ENCODE measurements around the gene LYRM2.

LYRM2 gene

GRCh38 chr6:89670935-89671565, 32.5 kb upstream of the LYRM2 start:
- Mint-ChIP-seq H3K27me3 (ENCODE audit: low read depth) (no peaks in the 10 kb centered on the region), H3K4me3 (no peak overlapping the region), H3K36me3 (ENCODE audit: low read depth) (peaks cover 58% of the 10 kb centered on the region), H3K27ac (no peak overlapping the region), H3K4me1 (peaks cover 5% of the 10 kb centered on the region), H3K9me3 (no peaks in the 10 kb centered on the region)
- TF ChIP-seq, protein P1, sequence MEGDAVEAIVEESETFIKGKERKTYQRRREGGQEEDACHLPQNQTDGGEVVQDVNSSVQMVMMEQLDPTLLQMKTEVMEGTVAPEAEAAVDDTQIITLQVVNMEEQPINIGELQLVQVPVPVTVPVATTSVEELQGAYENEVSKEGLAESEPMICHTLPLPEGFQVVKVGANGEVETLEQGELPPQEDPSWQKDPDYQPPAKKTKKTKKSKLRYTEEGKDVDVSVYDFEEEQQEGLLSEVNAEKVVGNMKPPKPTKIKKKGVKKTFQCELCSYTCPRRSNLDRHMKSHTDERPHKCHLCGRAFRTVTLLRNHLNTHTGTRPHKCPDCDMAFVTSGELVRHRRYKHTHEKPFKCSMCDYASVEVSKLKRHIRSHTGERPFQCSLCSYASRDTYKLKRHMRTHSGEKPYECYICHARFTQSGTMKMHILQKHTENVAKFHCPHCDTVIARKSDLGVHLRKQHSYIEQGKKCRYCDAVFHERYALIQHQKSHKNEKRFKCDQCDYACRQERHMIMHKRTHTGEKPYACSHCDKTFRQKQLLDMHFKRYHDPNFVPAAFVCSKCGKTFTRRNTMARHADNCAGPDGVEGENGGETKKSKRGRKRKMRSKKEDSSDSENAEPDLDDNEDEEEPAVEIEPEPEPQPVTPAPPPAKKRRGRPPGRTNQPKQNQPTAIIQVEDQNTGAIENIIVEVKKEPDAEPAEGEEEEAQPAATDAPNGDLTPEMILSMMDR (IDR thresholded peaks at IDR 0.05; ENCODE audit: unreplicated experiment in 3 of 3) = no peak

GRCh38 chr6:89669002-89669401, 30.5 kb upstream of the LYRM2 start:
- H3K27me3 Mint-ChIP-seq (ENCODE audit: low read depth) = no peaks in the 10 kb centered on the region
- H3K36me3 Mint-ChIP-seq (ENCODE audit: low read depth) = peaks cover 52% of the 10 kb centered on the region
- H3K4me3 Mint-ChIP-seq = no peak overlapping the region
- H3K9me3 Mint-ChIP-seq = no peaks in the 10 kb centered on the region
- TF ChIP-seq, protein P1 (IDR thresholded peaks at IDR 0.05; ENCODE audit: unreplicated experiment in 3 of 3) = no peak
- peaks cover 5% of the 10 kb centered on the region for H3K4me1 Mint-ChIP-seq
- H3K27ac Mint-ChIP-seq = no peak overlapping the region

GRCh38 chr6:89667872-89668556, 29.5 kb upstream of the LYRM2 start:
- H3K4me3 Mint-ChIP-seq = no peak overlapping the region
- H3K27ac Mint-ChIP-seq = peak overlapping the region in 2 of 3 experiments; percentile 27 to 30
- H3K9me3 Mint-ChIP-seq = no peaks in the 10 kb centered on the region
- peaks cover 57% of the 10 kb centered on the region for H3K36me3 Mint-ChIP-seq (ENCODE audit: low read depth)
- no peaks in the 10 kb centered on the region for H3K27me3 Mint-ChIP-seq (ENCODE audit: low read depth)
- TF ChIP-seq, protein P1 (IDR thresholded peaks at IDR 0.05; ENCODE audit: unreplicated experiment in 3 of 3) = no peak
- peaks cover 5% of the 10 kb centered on the region for H3K4me1 Mint-ChIP-seq

DNA sequence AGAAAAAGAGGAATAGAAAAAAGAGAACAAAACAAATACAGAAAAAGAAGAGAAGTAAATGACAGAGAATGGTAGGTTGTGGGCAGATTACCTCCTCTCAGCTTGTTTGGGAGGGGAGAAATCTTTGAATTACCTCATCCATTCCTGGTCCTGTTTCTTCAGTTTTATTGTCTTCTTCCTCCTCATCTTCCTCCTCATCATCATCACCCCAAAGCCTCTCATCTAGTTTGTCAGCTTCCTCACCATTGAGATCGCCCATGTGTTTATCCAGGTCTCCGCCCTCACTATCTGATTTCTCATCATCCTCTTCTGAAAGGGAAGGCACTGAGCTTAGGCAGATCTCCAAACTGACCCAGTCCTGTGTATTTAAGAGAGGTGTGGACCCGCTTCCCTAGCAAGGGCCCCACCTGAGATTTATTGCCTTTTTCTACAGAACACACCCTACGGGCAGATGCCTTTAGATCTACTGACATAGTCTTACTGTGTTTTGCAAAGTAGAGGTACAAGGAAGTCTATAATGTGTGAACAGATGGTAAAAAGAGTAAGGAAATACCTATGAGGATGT, 24.2 kb upstream of the LYRM2 start:
- Mint-ChIP-seq H3K9me3 (no peaks in the 10 kb centered on the region), H3K4me1 (peaks cover under 1% of the 10 kb centered on the region)
- TF ChIP-seq, protein P1 (IDR thresholded peaks at IDR 0.05; ENCODE audit: unreplicated experiment in 3 of 3) = no peak

DNA sequence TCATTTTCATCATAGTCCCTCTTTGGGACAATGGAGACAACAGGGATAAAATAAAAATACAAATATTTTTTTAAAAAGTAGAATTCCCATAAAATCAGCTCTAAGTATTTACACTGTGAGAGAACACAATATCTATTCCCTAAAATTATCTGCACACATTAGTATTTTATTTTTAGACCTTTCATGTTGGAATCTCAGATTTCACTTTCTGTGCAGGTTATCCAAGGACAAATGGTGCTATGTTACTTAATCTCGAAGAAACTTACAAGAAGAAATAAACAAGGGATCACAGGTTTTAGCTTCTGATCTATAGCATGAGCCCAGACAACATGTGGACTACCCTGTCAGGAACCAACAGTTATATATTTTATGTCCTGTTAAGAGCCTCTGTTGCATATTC, 23.0 kb upstream of the LYRM2 start:
- Mint-ChIP-seq H3K9me3 (no peaks in the 10 kb centered on the region), H3K27me3 (ENCODE audit: low read depth) (no peaks in the 10 kb centered on the region), H3K4me3 (no peak overlapping the region), H3K27ac (no peak overlapping the region), H3K4me1 (no peaks in the 10 kb centered on the region), H3K36me3 (ENCODE audit: low read depth) (peaks cover 67% of the 10 kb centered on the region)
- TF ChIP-seq, protein P1 (IDR thresholded peaks at IDR 0.05; ENCODE audit: unreplicated experiment in 3 of 3) = no peak

More for the DNA sequence above, 24.2 kb upstream of the LYRM2 start:
- Mint-ChIP-seq H3K4me3 (no peak overlapping the region), H3K27ac (no peak overlapping the region), H3K27me3 (ENCODE audit: low read depth) (no peaks in the 10 kb centered on the region), H3K36me3 (ENCODE audit: low read depth) (peaks cover 57% of the 10 kb centered on the region)

Data from nephron (organoid).